A673 (cell line): ENCODE results near the gene MAGEB10. TPM values are rescaled to one million over a fixed set of nuclear protein-coding genes. Genes with fewer than 3 reads are reported as not detected.

Experiments
- BruUV-seq: library from RNA; stranded (reverse); fragments of 400-500 nt; replicated peaks from 2 replicates; lab custom pipeline; 2021; lab: Mats Ljungman, UMichigan
- CTCF ChIA-PET: fragments of 300-600 bp; sonication (Branson Sonifier 250); formaldehyde crosslinking; loops from one replicate; lab custom pipeline; 2022; ENCODE audit warnings: antibody characterized with exemption; lab: Charles Lee
- POLR2A ChIA-PET: fragments of 300-600 bp; sonication (Branson Sonifier 250); formaldehyde crosslinking; loops from one replicate; lab custom pipeline; 2022; ENCODE audit warnings: antibody characterized with exemption; ENCODE audit not compliant: low non-redundant PET; lab: Charles Lee
- DNase-seq: peaks from one replicate; pipeline ENCODE4 v3.0.0-alpha.2; 2015; ENCODE audit warnings: low spot score
- H3K27ac ChIP-seq: fragments of 200-600 bp; sonication (generic); 2 replicates; pipeline ENCODE4 v1.5.1; 2016; ENCODE audit warnings: mixed run types, low read depth, mild to moderate bottlenecking, mixed read lengths, antibody characterized with exemption, low read length; ENCODE audit not compliant: poor library complexity, severe bottlenecking
- H3K27me3 ChIP-seq: fragments of 200-600 bp; sonication (generic); replicated peaks from 2 replicates; pipeline ENCODE4 v1.6.1; 2017; ENCODE audit warnings: mixed run types, low read depth, mild to moderate bottlenecking, mixed read lengths, antibody characterized with exemption, low read length; ENCODE audit not compliant: insufficient read depth, poor library complexity
- H3K36me3 ChIP-seq: fragments of 200-600 bp; sonication (generic); 2 replicates; pipeline ENCODE4 v1.6.1; 2016; ENCODE audit warnings: mixed run types, mild to moderate bottlenecking, mixed read lengths, antibody characterized with exemption, low read length; ENCODE audit not compliant: insufficient read depth, poor library complexity, severe bottlenecking
- H3K4me1 ChIP-seq: fragments of 200-600 bp; sonication (generic); 2 replicates; pipeline ENCODE4 v1.6.1; 2017; ENCODE audit warnings: mixed run types, mild to moderate bottlenecking, mixed read lengths, antibody characterized with exemption, low read length; ENCODE audit not compliant: insufficient read depth, poor library complexity, severe bottlenecking
- H3K4me3 ChIP-seq: fragments of 200-600 bp; sonication (generic); 2 replicates; pipeline ENCODE4 v1.5.1; 2016; ENCODE audit warnings: low read depth, mixed run types, mild to moderate bottlenecking, mixed read lengths, low read length; ENCODE audit not compliant: poor library complexity, severe bottlenecking
- H3K9me3 ChIP-seq: fragments of 200-600 bp; sonication (generic); 2 replicates; pipeline ENCODE4 v1.6.1; 2016; ENCODE audit warnings: mixed run types, low read depth, mild to moderate bottlenecking, mixed read lengths, antibody characterized with exemption, low read length; ENCODE audit not compliant: poor library complexity, severe bottlenecking
- EZH2 ChIP-seq: fragments of 200-600 bp; sonication (generic); IDR thresholded peaks from 2 replicates; pipeline ENCODE4 v1.6.1; 2017; ENCODE audit warnings: borderline replicate concordance, low read depth, mild to moderate bottlenecking, mixed read lengths, antibody characterized with exemption, low read length; ENCODE audit not compliant: poor library complexity, severe bottlenecking
- intact Hi-C: fragments of 100-400 bp; cut with micrococcal nuclease; formaldehyde crosslinking; loops from one replicate; pipeline ENCODE4 v1.10.0; 2022; ENCODE audit not compliant: unreplicated experiment
- total RNA-seq: library from RNA; stranded (reverse); gene quantifications from 2 replicates; pipeline ENCODE4 v1.2.3, GENCODE V29; 2021
- TF ChIP-seq, protein P1 (sequence below): fragments of 300-800, 200-600 bp; sonication (generic); conservative IDR thresholded peaks from 2 replicates; pipeline ENCODE4 v1.5.1; 2017; ENCODE audit warnings: low read depth, mild to moderate bottlenecking, antibody characterized with exemption, low read length, moderate library complexity, mixed read lengths

MAGEB10 gene
- total RNA-seq, 1 experiment from 2014 or later, result not detected

DNA sequence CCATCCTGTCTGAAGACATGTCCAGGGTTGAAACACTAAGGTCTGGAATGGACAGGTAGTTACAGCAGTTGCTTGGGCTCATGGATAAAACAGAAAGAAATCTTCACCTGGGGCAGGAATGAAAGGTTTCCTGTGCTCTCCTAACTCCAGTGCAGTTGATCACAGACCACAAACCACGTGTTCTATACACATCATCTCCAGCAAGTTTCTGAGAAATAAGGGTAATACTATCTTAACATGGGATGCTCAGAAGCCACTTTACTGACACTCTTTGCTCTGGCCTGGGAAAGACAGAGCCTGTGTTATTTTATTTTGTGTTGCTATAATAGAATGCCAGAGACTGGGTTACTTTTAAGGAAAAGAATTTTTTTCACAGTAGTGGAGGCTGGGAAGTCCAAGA, 16.0 kb downstream of the MAGEB10 start:
- intact Hi-C loops, result no loop called here
- no peak for DNase-seq
- TF ChIP-seq EZH2, result no peak
- TF ChIP-seq, protein P1, sequence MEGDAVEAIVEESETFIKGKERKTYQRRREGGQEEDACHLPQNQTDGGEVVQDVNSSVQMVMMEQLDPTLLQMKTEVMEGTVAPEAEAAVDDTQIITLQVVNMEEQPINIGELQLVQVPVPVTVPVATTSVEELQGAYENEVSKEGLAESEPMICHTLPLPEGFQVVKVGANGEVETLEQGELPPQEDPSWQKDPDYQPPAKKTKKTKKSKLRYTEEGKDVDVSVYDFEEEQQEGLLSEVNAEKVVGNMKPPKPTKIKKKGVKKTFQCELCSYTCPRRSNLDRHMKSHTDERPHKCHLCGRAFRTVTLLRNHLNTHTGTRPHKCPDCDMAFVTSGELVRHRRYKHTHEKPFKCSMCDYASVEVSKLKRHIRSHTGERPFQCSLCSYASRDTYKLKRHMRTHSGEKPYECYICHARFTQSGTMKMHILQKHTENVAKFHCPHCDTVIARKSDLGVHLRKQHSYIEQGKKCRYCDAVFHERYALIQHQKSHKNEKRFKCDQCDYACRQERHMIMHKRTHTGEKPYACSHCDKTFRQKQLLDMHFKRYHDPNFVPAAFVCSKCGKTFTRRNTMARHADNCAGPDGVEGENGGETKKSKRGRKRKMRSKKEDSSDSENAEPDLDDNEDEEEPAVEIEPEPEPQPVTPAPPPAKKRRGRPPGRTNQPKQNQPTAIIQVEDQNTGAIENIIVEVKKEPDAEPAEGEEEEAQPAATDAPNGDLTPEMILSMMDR, result no peak
- no peaks in the 10 kb centered on the region for H3K9me3 ChIP-seq
- no TSS peak for BruUV-seq
- H3K27ac ChIP-seq, result no peak overlapping the region
- no peak overlapping the region for H3K4me3 ChIP-seq
- no peaks in the 10 kb centered on the region for H3K27me3 ChIP-seq
- no peaks in the 10 kb centered on the region for H3K4me1 ChIP-seq
- H3K36me3 ChIP-seq, result no peaks in the 10 kb centered on the region
- ChIA-PET POLR2A (no interaction called here), CTCF (no interaction called here)

DNA sequence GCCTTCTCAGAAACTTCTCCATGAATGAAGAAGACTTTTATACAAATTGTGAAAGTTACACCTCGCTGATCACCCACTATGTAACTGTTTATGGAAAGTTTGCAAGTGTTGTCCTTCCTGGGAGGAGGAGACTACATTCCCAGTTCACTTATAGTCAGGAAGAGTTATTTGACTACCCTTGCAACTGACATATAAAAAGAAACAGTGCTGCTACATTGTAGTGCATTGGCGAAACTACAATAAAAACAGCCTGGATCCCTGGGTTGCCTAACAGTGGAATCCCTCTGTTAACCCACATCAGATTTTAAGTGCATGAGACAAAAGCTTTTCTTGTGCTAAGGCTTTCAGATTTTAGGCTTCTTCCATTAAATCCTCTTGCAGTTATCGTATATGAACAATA, 30.4 kb downstream of the MAGEB10 start:
- ChIA-PET CTCF (no interaction called here), POLR2A (no interaction called here)
- Histone ChIP-seq H3K27ac (no peak overlapping the region), H3K4me3 (no peak overlapping the region), H3K27me3 (no peaks in the 10 kb centered on the region), H3K36me3 (no peaks in the 10 kb centered on the region), H3K9me3 (no peaks in the 10 kb centered on the region), H3K4me1 (no peaks in the 10 kb centered on the region)
- no TSS peak for BruUV-seq
- TF ChIP-seq, protein P1, result no peak
- TF ChIP-seq EZH2, result no peak
- intact Hi-C loops, result no loop called here
- DNase-seq, result no peak

DNA sequence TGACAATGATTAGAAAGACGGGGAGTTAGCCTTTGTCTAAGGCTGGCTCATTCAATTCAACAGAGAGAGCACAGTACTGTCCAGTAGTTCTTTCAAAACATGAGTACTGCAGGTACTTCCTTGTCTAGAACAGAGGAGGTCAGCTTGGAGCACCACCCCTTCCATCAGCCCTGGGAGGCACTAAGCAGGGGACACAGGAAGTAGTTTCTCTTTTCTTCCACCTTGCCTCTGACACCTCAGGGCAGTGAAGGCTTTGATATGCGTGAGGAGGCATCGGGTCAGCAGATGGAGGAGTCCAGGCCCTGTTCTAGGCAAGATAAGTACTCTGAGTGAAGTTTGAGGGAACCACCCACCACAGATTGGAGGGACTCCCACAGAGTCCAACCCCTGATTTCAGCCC, 33.1 kb downstream of the MAGEB10 start:
- Histone ChIP-seq H3K27me3 (no peaks in the 10 kb centered on the region), H3K27ac (no peak overlapping the region), H3K4me3 (no peak overlapping the region), H3K9me3 (no peaks in the 10 kb centered on the region), H3K4me1 (no peaks in the 10 kb centered on the region), H3K36me3 (no peaks in the 10 kb centered on the region)
- CTCF ChIA-PET, result no interaction called here
- TF ChIP-seq, protein P1, result no peak
- TF ChIP-seq EZH2, result no peak
- POLR2A ChIA-PET, result no interaction called here
- BruUV-seq, result no TSS peak
- no peak for DNase-seq
- intact Hi-C loops, result no loop called here
